Measurements from ENCODE around the gene NXF3.

DNA sequence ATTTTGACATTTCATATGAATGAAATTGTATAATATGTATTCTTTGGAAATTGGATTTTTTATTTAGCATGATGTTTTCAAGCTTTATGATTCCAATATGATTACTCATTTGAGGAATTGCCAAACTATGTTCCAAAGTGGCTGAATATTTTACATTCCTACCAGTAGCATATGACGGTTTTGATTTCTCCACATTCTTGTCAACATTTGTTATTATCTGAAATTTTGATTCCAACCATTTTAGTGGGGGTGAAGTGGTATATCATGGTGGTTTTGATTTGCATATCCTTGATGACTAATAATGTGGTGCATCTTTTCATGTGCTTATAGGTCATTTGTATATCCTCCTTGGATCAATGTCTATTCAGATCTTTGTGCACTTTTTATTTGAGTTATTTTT, 26.3 kb downstream of the NXF3 start:
- TF ChIP-seq CTCF (IDR thresholded peaks at IDR 0.05; ENCODE audit: insufficient read depth, low read depth, low read length) (no peak), EZH2 (IDR thresholded peaks at IDR 0.05; ENCODE audit: insufficient read depth, low read length) (no peak)

Data from astrocyte (in vitro differentiated cells and primary cell).